Esophagus squamous epithelium (tissue), 4 donors: ENCODE results near the gene RASA3.

Source experiments
- CTCF ChIP-seq, 6 experiments: fragments of 450-650 bp in 4 of 6; fragments of 200-600 bp in 2 of 6; sonication (generic) in 2 of 6; IDR thresholded peaks; one replicate each; pipeline ENCODE4 v1.5.1; 2016 to 2019; ENCODE audit warnings: antibody characterized with exemption in 6 of 6, mild to moderate bottlenecking in 4 of 6, moderate library complexity in 4 of 6
- POLR2A ChIP-seq, 4 donors: fragments of 450-650 bp; IDR thresholded peaks; one replicate each; pipeline ENCODE4 v1.6.1; 2017; ENCODE audit warnings: antibody characterized with exemption in 4 of 4, mild to moderate bottlenecking in 4 of 4, moderate library complexity in 3 of 4

DNA sequence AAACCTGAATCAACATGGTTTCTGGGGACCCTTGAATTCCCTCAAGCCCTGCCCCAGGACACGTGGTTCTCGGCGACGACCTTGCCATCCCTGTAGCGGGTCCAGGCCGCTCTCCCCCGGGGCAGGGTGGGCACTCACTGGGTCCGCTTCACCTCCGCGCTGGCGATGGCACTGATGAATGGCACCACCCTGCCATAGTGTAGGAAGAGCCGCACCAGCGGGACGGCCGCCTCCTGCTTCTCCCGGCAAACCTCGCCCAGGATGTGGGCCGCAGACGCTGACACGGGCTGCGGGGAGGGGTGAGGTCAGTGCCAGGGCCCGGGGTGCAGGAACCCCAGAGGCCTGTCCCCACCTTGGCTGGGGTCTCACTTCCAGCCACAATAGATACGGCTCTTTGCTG is 114.5 kb downstream of the RASA3 start:
- TF ChIP-seq CTCF (IDR thresholded peaks at IDR 0.05) (no peak), POLR2A (IDR thresholded peaks at IDR 0.05) (no peak)
